GM19328 (cell line): ENCODE measurements around the gene SIDT2.
"Not testable (repeated sequence)": the region's sequence is repeated elsewhere in the genome, so short reads cannot be mapped to it uniquely, and the experiment has no call there.

Source experiments
- ATAC-seq: cut with Tn5 transposase; IDR thresholded peaks from one replicate; pipeline ENCODE4 v1.9.1; 2021; ENCODE audit warnings: mild to moderate bottlenecking, moderate library complexity; ENCODE audit not compliant: unreplicated experiment

The SIDT2 gene

DNA sequence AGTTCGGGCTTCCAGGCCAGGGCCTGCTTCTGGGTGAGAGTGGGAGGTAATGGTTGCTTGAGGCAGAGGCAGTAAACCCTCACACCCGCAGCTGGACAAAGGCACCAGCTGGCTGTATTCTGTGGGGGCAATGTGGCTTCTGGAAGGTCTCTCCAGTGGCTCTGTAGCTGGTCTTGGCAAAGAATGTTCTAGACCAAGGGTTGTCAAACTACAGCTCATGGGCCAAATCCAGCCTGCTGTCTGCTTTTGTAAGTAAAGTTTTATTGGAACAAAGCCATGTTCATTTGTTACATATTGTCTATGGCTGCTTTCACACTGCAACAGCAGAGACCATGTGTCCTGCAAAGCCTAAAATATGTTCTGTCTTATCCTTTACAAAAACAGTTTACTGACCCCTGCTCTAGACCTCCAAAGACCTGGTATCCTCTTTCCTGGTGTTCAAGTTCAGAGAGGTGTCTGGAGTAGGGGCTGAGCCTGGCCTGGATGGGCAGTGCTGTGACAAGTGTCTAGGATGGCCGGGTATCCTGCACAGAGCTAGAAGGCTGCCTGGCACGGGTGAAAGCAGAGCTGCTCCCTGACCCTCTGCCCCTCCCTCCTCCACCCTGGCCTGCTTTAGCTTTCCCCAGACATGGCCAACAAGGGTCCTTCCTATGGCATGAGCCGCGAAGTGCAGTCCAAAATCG lies 24.0 kb downstream of the SIDT2 start:
- ATAC-seq: no peak

- no peak for ATAC-seq
Measured at GRCh38 chr11:117203069-117203407, 24.5 kb downstream of the SIDT2 start.

DNA sequence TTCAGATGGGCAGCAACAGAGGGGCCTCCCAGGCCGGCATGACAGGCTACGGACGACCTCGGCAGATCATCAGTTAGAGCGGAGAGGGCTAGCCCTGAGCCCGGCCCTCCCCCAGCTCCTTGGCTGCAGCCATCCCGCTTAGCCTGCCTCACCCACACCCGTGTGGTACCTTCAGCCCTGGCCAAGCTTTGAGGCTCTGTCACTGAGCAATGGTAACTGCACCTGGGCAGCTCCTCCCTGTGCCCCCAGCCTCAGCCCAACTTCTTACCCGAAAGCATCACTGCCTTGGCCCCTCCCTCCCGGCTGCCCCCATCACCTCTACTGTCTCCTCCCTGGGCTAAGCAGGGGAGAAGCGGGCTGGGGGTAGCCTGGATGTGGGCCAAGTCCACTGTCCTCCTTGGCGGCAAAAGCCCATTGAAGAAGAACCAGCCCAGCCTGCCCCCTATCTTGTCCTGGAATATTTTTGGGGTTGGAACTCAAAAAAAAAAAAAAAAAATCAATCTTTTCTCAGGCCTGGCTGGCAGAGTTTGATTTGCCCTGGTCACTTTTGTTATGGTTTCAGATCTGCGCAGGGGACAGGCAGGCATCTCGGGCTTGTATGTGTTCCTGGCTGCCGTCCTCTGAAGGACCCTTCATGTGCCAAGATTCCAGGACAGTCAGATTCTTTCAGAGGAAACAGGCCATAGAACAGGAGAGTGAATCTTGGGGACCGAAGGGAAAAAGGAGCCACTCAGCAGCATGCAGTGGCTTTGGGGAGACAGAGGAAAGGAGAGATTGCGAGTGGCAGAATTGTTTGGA lies 25.9 kb downstream of the SIDT2 start:
- no peak for ATAC-seq

GRCh38 chr11:117205211-117205818 lies 26.8 kb downstream of the SIDT2 start:
- ATAC-seq: no peak

- ATAC-seq: not testable (repeated sequence)
Measured at GRCh38 chr11:117206111-117206510, 27.6 kb downstream of the SIDT2 start.

DNA sequence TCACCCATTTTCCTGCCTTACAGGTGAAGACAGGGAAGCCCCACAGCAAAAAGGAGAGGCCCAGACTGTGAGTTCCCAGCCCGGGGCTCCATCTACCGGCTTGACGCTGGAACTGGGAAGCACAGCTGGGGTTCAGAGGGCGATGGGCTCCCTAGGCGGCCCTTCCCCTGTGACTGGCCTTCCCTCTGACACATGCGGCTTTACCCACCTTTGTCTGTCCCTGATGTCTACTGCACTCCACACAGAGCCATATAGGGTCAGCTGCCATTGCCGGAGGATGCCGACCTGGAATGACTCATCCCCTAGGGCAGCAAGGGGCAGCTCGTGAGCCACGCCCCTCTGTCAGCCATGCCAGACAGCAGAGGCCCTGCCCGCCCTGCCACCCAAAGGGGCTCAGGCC lies 28.3 kb downstream of the SIDT2 start:
- not testable (repeated sequence) for ATAC-seq

- not testable (repeated sequence) for ATAC-seq
Measured at GRCh38 chr11:117207481-117207880, 28.9 kb downstream of the SIDT2 start.

GRCh38 chr11:117208710-117209109 lies 30.2 kb downstream of the SIDT2 start:
- ATAC-seq: not testable (repeated sequence)

- not testable (repeated sequence) for ATAC-seq
Measured at GRCh38 chr11:117209351-117210125, 31.0 kb downstream of the SIDT2 start.

DNA sequence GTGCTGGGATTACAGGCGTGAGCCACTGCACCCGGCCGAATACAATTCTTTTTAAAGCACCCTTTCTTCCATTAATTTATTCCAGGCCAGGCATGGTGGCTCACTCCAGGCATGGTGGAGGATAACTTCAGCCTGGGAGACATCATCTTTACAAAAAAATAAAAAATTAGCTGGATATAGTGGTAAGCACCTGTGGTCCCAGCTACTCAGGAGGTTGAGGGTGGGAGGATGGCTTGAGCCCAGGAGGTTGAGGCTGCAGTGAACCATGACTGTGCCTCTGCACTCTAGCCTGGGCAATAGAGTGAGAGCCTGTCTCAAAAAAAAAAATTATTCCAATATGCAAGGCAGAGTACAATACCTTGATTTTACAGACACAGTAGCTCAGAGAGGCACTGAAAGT lies 32.1 kb downstream of the SIDT2 start:
- no peak for ATAC-seq

DNA sequence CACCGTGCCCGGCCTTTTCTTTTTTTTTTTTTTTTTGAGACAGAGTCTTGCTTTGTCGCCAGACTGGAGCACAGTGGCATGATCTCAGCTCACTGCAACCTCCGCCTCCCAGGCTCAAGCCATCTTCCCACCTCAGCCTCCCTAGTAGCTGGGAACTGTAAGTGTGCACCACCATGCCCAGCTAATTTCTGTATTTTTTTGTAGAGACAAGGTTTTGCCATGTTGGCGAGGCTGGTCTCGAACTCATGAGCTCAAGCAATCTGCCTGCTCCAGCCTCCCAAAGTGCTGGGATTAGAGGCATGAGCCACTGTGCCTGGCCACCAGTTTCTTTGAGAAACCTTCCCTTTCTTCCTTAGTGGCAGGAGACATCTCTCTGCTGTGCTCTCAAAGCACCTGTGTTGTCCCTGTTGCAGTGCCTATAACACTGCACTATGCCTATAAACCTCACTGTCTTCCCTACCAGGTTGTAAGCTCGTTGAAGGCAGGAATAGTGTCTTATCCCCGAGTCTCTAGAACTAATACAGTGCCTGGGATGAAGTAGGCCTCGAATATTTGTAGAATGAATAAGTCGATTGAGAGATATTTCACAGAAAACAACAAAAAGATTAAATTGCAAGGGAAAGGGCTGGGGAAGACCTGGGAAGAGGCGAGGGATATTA lies 34.3 kb downstream of the SIDT2 start:
- no peak for ATAC-seq

DNA sequence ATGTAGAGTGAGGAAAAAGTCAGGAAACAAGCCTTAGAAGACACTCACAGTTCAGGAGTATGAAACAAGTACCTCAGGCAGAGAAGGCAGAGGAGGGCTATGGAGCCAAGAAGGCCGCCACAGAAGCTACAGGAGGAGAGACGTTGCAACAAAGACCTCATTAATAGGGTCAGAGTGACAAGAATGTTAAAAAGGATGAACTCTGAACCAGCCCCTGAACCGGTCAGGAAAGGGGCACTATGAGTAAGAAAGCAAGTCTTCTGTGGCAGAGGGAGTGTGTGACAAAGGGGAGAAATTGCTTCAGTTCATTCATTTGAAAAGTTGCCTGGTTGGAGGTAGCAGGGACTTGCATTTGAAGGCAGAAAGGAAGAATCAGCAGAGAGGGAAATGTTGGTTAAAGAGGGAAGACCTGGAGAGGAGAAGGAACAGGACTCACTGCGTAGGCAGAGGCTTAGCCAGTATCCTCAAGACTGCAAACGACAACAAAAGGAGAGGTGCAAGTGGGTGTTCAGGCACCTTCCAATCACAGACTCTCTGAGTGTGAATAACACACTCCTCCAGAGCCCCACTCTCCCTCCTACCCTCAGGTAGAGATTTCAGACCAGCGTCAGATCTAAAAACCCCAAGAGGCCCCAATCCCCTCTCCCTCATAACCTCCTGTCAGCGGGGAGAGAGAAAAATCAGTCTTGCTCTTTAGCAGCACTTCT lies 36.0 kb downstream of the SIDT2 start:
- ATAC-seq: no peak

DNA sequence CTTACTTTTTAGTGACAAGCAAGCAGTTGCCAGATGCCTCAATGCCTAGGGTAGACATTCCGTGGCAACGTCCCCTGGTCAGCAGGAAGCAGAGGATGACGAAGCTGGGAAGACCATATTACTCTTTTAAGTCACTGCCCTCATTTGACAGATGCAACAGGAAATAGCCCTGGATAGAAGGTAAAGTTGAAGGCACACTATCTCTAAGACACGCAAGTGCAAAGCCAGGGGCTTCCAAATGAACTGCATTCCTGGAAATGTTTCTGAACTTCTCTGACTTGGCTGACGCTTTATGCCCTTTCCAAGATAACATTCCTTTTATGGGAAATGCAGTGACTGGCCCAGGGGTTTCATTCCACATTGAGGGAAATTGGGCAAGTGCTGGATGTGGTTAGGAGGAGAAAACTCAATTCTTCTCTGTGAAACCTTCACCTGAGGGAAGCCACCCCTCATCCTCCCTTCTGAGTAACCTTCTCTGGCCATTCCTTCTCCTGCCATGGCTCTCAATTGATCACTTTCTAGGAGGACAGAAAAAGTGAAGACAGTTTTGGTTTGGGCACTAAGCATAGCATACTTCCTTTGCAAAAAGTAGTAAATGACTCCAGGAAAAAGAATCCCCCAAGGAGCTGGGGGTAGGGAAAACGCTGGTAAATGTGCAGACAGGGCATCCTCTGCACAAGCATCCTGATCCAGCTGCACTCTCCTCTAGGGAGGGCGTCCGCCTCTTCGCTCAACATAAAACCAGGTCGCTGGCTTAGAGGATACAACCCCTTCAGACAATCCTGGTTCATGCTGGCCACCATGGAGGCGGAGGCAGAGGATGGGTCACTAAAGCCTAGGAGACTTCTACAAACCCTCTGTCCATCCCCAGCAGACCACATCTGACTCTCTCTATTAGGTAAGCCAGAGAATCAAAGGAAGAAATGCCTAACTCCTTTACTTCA lies 38.9 kb downstream of the SIDT2 start:
- ATAC-seq: no peak

DNA sequence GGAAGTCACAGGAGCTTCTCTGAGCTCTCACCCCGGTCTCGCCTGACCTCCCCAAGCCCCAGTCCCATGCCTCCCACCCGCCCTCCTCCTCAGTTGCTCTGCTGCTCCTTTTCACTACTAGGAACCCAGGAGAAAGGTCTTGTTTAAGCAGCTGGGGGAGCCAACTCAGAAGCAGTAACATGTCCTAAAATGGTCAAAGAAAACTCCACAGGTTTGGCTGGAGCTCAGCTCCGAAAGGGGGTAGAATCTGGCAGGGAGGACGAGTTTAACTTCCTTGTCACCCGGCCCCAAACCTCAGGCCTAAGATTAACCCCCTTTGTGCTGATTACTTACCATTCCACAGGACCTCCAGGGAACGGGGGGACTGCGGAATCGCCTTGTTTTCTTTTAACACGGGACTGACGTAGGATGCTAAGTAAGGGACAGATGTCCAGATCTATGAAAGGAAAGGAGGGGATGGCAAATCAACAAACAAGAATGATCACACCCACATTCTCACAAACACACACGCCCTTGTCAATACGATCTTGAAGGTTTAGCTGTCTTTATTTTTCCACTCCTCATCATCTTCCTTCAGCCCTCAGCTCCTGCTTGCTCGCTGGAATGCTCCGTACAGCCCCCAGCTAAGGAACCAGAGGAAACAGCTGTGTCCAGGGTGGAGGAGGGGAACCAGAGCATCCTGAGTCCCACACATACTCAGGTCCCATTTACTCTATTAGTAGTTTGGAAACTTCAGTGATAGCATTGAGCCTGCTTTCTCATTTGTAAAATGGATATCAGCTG lies 39.8 kb downstream of the SIDT2 start:
- ATAC-seq: no peak

DNA sequence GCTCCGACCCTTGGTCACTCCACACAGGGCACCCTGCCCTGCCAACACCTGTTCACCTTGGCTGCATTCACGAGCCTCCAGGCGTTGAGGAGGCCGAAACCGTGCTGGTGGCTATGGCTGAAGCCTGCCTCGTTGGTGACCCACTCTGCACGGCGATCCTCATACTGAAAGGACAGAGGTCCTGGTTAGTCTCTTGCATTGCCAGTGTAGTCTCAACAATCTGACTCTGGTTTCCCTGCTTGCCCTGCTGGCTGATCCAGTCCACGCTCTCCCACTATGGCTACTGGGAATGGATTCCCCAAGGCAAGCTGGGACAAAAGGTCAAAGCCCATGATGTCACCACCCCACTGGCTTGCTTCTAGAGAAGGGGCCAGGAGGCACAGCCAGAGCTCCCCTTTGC lies 40.5 kb downstream of the SIDT2 start:
- ATAC-seq: no peak

DNA sequence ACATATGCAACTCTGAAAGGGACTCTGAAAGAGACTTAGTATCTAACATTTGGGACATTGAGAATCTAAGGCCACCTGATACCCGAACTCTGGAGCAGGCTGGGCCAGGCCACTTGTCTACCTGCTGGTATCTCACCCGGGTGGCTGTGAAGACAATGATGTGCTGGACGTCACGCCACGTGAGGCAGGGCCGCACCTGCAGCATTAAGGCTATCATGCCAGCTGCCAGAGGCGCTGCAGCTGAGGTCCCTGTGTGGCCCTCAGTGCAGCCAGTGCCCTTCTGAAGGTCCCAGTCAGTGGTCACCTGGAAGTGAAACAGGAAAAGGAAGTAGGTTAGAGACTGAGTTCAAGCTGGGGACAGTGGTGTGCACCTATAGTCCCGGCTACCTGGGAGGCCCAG lies 40.9 kb downstream of the SIDT2 start:
- ATAC-seq: no peak

- no peak for ATAC-seq
Measured at GRCh38 chr11:117219995-117220394, 41.5 kb downstream of the SIDT2 start.

- ATAC-seq: no peak
Measured at GRCh38 chr11:117220568-117220967, 42.0 kb downstream of the SIDT2 start.
